HEK293 (cell line): Measurements from ENCODE around the gene C19orf47.

Experiments used
- BCL11A ChIP-seq: fragments of 450-650 bp; formaldehyde crosslinking; IDR thresholded peaks from 2 replicates; pipeline ENCODE4 v1.5.1; 2016; ENCODE audit warnings: low read depth, missing biosample characterization, missing genetic modification characterization
- SETDB1 ChIP-seq: IDR thresholded peaks from one replicate; pipeline ENCODE4 v1.6.1; 2017; ENCODE audit warnings: mild to moderate bottlenecking, low read length, moderate library complexity, mixed read lengths; ENCODE audit not compliant: insufficient read length

- no peak for TF ChIP-seq BCL11A (tag by site-specific recombination)
- TF ChIP-seq SETDB1: no peak
These were observed 32.3 kb downstream of the C19orf47 start for GRCh38 chr19:40315812-40316470.
